ENCODE measurements around the gene SP6. TPM values are rescaled to one million over a fixed set of nuclear protein-coding genes. Genes with fewer than 3 reads are reported as not detected.

The SP6 gene
- total and polyA plus RNA-seq, 2 experiments from 2014 or later = 1.3 to 1.7 TPM

DNA sequence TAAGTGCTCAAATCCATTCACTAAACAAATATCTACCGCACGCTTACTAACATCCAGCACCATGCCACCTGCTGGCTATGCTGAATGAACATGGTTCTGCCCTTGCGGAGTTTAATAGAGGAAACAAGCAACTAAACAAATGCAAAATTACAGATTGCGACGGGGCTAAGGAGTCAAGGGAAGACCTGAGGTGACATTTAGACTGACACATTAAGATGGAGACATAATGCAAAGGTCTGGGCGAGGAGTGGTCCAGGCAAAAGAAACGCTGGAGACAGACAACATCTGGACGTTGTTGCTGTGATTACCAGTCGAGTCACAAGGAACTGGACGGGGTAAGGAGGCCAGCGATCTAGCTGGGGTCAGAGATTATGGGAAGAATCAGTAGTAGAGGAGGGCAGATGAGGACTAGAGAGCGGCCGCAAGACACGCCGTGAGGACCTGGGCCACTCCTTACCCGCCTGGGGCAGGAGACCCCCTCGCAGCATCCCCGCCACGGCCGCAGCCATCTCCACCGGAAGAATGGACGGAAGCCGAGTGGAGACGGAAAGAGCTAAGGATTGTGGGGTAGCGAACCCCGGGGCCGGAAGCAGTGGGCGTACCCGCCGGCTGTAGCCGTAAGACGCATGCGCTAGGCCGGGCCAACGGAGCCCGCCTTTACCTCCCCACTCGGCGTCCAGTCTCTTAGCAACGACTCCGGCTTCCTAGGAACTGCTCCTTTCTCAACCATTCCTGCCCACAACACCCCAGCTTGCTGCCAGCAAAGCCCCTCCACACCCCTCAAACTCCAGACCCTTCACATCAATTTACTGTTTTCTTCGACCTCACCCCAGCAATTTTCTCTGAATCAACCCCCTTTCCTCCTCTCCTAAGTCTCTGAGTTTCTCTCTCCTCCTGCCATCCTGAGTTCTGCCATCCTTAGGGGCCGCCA is 19.7 kb downstream of the SP6 start, which contains the start of the genes LRRC46 and MRPL10:
Gene LRRC46 (plus strand): TSS at position 668 of the 931 bp plus-strand sequence. CDS start 320 bp downstream, outside the sequence.
Gene MRPL10 (minus strand): TSS at position 539 of the 931 bp plus-strand sequence. CDS start 30 bp downstream, at position 509.
- peak within 1 kb of the TSS; percentile 82 for H3K4me3 ChIP-seq
- no peaks in the 10 kb centered on the region for H3K9me2 ChIP-seq (replicated peaks; ENCODE audit: insufficient read depth)
- H3K79me2 ChIP-seq = peaks cover 26% of the 10 kb centered on the region
- WGBS (ENCODE audit: low lambda C conversion rate, missing lambda C conversion rate) = 2% methylated on average over 38 of the region's 42 CpGs
- no peaks in the 10 kb centered on the region for H3K9me3 ChIP-seq (ENCODE audit: low read depth)
- TF ChIP-seq, protein P1, sequence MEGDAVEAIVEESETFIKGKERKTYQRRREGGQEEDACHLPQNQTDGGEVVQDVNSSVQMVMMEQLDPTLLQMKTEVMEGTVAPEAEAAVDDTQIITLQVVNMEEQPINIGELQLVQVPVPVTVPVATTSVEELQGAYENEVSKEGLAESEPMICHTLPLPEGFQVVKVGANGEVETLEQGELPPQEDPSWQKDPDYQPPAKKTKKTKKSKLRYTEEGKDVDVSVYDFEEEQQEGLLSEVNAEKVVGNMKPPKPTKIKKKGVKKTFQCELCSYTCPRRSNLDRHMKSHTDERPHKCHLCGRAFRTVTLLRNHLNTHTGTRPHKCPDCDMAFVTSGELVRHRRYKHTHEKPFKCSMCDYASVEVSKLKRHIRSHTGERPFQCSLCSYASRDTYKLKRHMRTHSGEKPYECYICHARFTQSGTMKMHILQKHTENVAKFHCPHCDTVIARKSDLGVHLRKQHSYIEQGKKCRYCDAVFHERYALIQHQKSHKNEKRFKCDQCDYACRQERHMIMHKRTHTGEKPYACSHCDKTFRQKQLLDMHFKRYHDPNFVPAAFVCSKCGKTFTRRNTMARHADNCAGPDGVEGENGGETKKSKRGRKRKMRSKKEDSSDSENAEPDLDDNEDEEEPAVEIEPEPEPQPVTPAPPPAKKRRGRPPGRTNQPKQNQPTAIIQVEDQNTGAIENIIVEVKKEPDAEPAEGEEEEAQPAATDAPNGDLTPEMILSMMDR (IDR thresholded peaks at IDR 0.05; ENCODE audit: poor library complexity) = peak; percentile 56
- TF ChIP-seq EZH2 (IDR thresholded peaks at IDR 0.05; ENCODE audit: borderline replicate concordance) = no peak
- H3K27me3 ChIP-seq = no peaks in the 10 kb centered on the region
- peak within 1 kb of the TSS; percentile 90 for H3K4me2 ChIP-seq
- peak within 1 kb of the TSS; percentile 43 for H2AFZ ChIP-seq
- peaks cover 9% of the 10 kb centered on the region for H3K4me1 ChIP-seq (ENCODE audit: insufficient read depth)
- peak; percentile 98 for DNase-seq (ENCODE audit: low spot score)
- H3K36me3 ChIP-seq (replicated peaks; ENCODE audit: insufficient read depth, low read depth) = no peaks in the 10 kb centered on the region
- H3K27ac ChIP-seq = peak within 1 kb of the TSS; percentile 85
- no peaks in the 10 kb centered on the region for H4K20me1 ChIP-seq (ENCODE audit: insufficient read depth, poor library complexity, severe bottlenecking)

DNA sequence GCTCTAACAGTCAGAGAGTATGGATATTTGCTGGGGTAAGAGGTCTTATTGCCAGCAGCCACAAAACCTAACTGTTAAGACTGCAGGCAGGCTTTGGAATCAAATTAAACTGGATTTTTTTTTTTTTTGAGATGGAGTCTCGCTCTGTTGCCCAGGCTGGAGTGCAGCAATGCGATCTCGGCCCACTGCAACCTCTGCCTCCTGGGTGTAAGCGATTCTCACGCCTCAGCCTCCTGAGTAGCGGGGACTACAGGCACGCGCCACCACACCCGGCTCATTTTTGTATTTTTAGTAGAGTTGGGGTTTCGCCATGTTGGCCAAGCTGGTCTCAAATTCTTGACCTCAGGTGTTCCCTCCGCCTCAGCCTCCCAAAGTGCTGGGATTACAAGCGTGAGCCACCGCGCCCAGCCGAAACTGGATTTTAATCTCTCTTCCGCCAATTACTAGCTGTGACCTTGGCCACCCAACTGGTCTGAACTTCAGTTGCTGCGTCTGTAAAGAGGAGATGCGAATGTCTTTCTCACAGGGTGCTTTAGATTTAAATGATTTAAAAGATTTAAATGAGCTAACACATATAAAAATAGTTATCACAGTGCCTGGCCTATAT is 20.5 kb downstream of the SP6 start:
- no peaks in the 10 kb centered on the region for H3K9me2 ChIP-seq (replicated peaks; ENCODE audit: insufficient read depth)
- no peak for TF ChIP-seq EZH2 (IDR thresholded peaks at IDR 0.05; ENCODE audit: borderline replicate concordance)
- TF ChIP-seq EZH2phosphoT487 (IDR thresholded peaks at IDR 0.05; ENCODE audit: low read depth, severe bottlenecking, unreplicated experiment) = no peak
- TF ChIP-seq, protein P1 (IDR thresholded peaks at IDR 0.05; ENCODE audit: poor library complexity) = no peak
- H4K20me1 ChIP-seq (ENCODE audit: insufficient read depth, poor library complexity, severe bottlenecking) = no peaks in the 10 kb centered on the region
- H3K36me3 ChIP-seq (replicated peaks; ENCODE audit: insufficient read depth, low read depth) = no peaks in the 10 kb centered on the region
- 81% methylated on average over 18 of the region's 18 CpGs for WGBS (ENCODE audit: low lambda C conversion rate, missing lambda C conversion rate)
- peak overlapping the region; percentile 82 for H3K4me3 ChIP-seq
- peak overlapping the region; percentile 43 for H2AFZ ChIP-seq
- DNase-seq (ENCODE audit: low spot score) = no peak
- H3K9me3 ChIP-seq (ENCODE audit: low read depth) = no peaks in the 10 kb centered on the region
- H3K4me2 ChIP-seq = peak overlapping the region; percentile 90
- peaks cover 26% of the 10 kb centered on the region for H3K79me2 ChIP-seq
- no peaks in the 10 kb centered on the region for H3K27me3 ChIP-seq
- peak overlapping the region; percentile 85 for H3K27ac ChIP-seq
- H3K4me1 ChIP-seq (ENCODE audit: insufficient read depth) = peaks cover 9% of the 10 kb centered on the region

DNA sequence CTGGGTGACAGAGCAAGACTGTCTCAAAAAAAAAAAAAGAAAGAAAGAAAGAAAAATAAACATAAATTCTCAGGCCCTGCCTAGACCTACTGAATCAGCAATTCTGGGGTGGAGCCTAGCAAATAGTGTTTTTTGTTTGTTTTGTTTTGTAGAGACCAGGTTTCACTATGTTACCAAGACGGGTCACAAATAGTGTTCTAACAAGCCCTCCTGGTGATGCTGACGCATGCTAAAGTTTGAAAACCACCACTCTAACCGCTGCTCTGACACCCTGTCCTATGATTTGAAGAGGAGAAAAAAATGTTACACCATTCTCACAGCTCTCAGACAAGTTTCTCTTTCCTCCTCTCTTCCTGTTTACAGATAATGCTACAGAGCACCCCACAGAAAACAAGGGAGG is 21.1 kb downstream of the SP6 start:
- H3K4me1 ChIP-seq (ENCODE audit: insufficient read depth) = peaks cover 9% of the 10 kb centered on the region
- no peaks in the 10 kb centered on the region for H3K36me3 ChIP-seq (replicated peaks; ENCODE audit: insufficient read depth, low read depth)
- H3K4me2 ChIP-seq = peak overlapping the region; percentile 90
- no peak overlapping the region for H3K4me3 ChIP-seq
- H4K20me1 ChIP-seq (ENCODE audit: insufficient read depth, poor library complexity, severe bottlenecking) = no peaks in the 10 kb centered on the region
- no peak for DNase-seq (ENCODE audit: low spot score)
- H3K27ac ChIP-seq = peak overlapping the region; percentile 85
- no peaks in the 10 kb centered on the region for H3K27me3 ChIP-seq
- no peak overlapping the region for H2AFZ ChIP-seq
- no peaks in the 10 kb centered on the region for H3K9me3 ChIP-seq (ENCODE audit: low read depth)
- no peaks in the 10 kb centered on the region for H3K9me2 ChIP-seq (replicated peaks; ENCODE audit: insufficient read depth)
- TF ChIP-seq EZH2phosphoT487 (IDR thresholded peaks at IDR 0.05; ENCODE audit: low read depth, severe bottlenecking, unreplicated experiment) (no peak), EZH2 (IDR thresholded peaks at IDR 0.05; ENCODE audit: borderline replicate concordance) (no peak)
- TF ChIP-seq, protein P1 (IDR thresholded peaks at IDR 0.05; ENCODE audit: poor library complexity) = no peak
- WGBS (ENCODE audit: low lambda C conversion rate, missing lambda C conversion rate) = 98% methylated on average over 3 of the region's 3 CpGs
- peaks cover 26% of the 10 kb centered on the region for H3K79me2 ChIP-seq

All from hepatocyte (in vitro differentiated cells).